Smooth muscle cell (in vitro differentiated cells): ENCODE data around the gene CLEC16A. TPM values are rescaled to one million over a fixed set of nuclear protein-coding genes. Genes with fewer than 3 reads are reported as not detected.

Experiments
- DNase-seq: peaks from one replicate; lab custom pipeline; 2025; ENCODE audit not compliant: unreplicated experiment; lab: John Stamatoyannopoulos, UW
- H2AFZ ChIP-seq: fragments of 200-600 bp; sonication (generic); 2 replicates; pipeline ENCODE4 v1.6.0; 2016; ENCODE audit warnings: antibody characterized with exemption, low read depth, mild to moderate bottlenecking
- H3F3A ChIP-seq: fragments of 200-600 bp; sonication (generic); 2 replicates; pipeline ENCODE4 v1.6.0; 2017; ENCODE audit warnings: antibody characterized with exemption, low read depth
- H3K27ac ChIP-seq: fragments of 200-600 bp; sonication (generic); 2 replicates; pipeline ENCODE4 v1.5.1; 2016; ENCODE audit warnings: low read depth, mild to moderate bottlenecking
- H3K27me3 ChIP-seq: fragments of 200-600 bp; sonication (generic); 2 replicates; pipeline ENCODE4 v1.6.1; 2016; ENCODE audit warnings: low read depth, mild to moderate bottlenecking
- H3K36me3 ChIP-seq: fragments of 200-600 bp; sonication (generic); 2 replicates; pipeline ENCODE4 v1.5.1; 2016; ENCODE audit warnings: low read depth
- H3K4me1 ChIP-seq: fragments of 200-600 bp; sonication (generic); 2 replicates; pipeline ENCODE4 v1.5.1; 2016; ENCODE audit warnings: low read depth
- H3K4me2 ChIP-seq: fragments of 200-600 bp; sonication (generic); 2 replicates; pipeline ENCODE4 v1.6.0; 2016; ENCODE audit warnings: mild to moderate bottlenecking
- H3K4me3 ChIP-seq: fragments of 200-600 bp; sonication (generic); 2 replicates; pipeline ENCODE4 v1.5.1; 2016; ENCODE audit warnings: mild to moderate bottlenecking
- H3K79me2 ChIP-seq: fragments of 200-600 bp; sonication (generic); 2 replicates; pipeline ENCODE4 v1.6.0; 2016; ENCODE audit warnings: low read depth, mild to moderate bottlenecking
- H3K9ac ChIP-seq: fragments of 200-600 bp; sonication (generic); 2 replicates; pipeline ENCODE4 v1.6.0; 2016; ENCODE audit warnings: low read depth
- H3K9me3 ChIP-seq: fragments of 200-600 bp; sonication (generic); replicated peaks from 2 replicates; pipeline ENCODE4 v1.5.1; 2016; ENCODE audit warnings: low read depth
- H4K20me1 ChIP-seq: fragments of 200-600 bp; sonication (generic); 2 replicates; pipeline ENCODE4 v1.6.0; 2016; ENCODE audit warnings: low read depth
- WGBS: methylation state at CpG from one replicate; pipeline ENCODE4 v1.1.7; 2016; ENCODE audit warnings: low lambda C conversion rate; 5-methylcytosine and 5-hydroxymethylcytosine counted together
- polyA plus RNA-seq: library from polyadenylated mRNA; unstranded; fragments of >200 nt; fragmentation: Nextera tagmentation; extraction: Ambion mirVana; gene quantifications from 2 replicates; pipeline ENCODE4 v1.2.1, GENCODE V29; 2016
- total RNA-seq: library from RNA; depleted of rRNA; stranded (reverse); fragments of >200 nt; gene quantifications from 2 replicates; pipeline ENCODE4 v1.2.3, GENCODE V29; 2014
- TF ChIP-seq, protein P1 (sequence below): fragments of 200-600 bp; sonication (generic); IDR thresholded peaks from 2 replicates; pipeline ENCODE4 v1.5.1; 2017; ENCODE audit warnings: borderline replicate concordance, mild to moderate bottlenecking, antibody characterized with exemption; ENCODE audit not compliant: insufficient read depth, poor library complexity, severe bottlenecking

Gene CLEC16A
- total and polyA plus RNA-seq, 2 experiments from 2014 or later: 12.6 to 16.2 TPM

DNA sequence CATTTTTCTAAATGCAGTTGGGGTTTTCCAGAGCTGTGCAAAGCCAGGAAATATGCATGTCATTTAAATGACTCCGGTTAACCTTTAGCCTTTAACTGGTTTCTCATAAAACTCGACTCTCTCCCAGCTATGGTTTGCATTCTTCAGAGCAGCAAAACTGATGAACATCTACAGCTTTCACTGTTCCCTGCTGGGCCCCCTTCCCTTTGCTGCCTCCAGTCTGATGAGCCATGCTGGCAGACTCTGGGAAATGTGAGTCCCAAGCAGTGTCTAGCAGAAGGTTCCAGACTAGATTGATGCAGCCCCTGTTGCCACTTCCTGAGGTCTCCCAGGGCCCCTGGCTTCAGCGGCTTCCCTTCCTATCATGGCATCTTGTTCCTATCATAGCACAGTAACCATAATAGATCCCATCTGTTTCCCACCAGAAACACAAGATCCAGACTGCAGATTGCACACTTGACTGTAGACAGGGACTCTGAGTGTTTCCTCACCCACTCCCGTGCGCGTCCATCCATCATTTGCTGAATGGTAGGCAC, 135.4 kb downstream of the CLEC16A start:
- Histone ChIP-seq H3K9me3 (no peaks in the 10 kb centered on the region), H3K4me3 (no peak overlapping the region), H3K36me3 (no peaks in the 10 kb centered on the region), H3K9ac (peak overlapping the region; percentile 84), H4K20me1 (peaks cover 14% of the 10 kb centered on the region), H2AFZ (no peak overlapping the region), H3K4me2 (peak overlapping the region; percentile 75), H3F3A (peaks cover 48% of the 10 kb centered on the region), H3K79me2 (no peaks in the 10 kb centered on the region), H3K4me1 (peaks cover 15% of the 10 kb centered on the region), H3K27me3 (no peaks in the 10 kb centered on the region), H3K27ac (peak overlapping the region; percentile 99)
- TF ChIP-seq, protein P1, sequence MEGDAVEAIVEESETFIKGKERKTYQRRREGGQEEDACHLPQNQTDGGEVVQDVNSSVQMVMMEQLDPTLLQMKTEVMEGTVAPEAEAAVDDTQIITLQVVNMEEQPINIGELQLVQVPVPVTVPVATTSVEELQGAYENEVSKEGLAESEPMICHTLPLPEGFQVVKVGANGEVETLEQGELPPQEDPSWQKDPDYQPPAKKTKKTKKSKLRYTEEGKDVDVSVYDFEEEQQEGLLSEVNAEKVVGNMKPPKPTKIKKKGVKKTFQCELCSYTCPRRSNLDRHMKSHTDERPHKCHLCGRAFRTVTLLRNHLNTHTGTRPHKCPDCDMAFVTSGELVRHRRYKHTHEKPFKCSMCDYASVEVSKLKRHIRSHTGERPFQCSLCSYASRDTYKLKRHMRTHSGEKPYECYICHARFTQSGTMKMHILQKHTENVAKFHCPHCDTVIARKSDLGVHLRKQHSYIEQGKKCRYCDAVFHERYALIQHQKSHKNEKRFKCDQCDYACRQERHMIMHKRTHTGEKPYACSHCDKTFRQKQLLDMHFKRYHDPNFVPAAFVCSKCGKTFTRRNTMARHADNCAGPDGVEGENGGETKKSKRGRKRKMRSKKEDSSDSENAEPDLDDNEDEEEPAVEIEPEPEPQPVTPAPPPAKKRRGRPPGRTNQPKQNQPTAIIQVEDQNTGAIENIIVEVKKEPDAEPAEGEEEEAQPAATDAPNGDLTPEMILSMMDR: no peak
- WGBS: 5% methylated on average over 6 of the region's 6 CpGs
- peak; percentile 28 for DNase-seq

DNA sequence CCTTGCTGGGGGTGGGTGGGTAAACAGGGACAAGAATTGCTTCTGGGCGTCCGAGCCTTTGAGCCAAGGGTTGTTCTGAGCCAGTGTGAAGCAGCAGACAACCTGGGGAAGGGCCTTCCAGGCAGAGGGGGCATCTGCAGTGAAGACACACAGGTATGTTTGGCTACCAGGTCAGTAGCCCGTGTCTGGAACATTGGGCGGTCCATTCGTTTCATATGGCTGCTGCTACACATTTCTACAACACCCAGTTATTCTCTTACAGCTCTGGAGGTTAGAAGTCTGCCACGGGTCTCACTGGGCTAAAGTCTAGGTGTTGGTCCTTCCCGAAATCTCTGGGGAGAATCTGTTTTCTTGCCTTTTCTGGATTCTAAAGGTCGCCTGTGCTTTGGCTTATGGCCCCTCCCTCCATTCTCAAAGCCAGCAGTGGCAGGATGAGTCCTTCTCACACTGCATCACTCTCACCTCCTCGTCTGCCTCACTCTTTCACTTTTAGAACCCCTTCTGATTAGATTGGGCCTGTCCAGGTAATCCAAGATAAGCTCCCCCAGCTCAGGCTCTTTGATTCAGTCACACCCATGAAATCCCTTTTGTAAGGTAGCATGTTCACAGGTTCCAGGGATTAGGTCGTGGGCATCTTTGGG, 136.1 kb downstream of the CLEC16A start:
- DNase-seq: no peak
- TF ChIP-seq, protein P1: no peak
- no peaks in the 10 kb centered on the region for H3K27me3 ChIP-seq
- peak overlapping the region; percentile 99 for H3K27ac ChIP-seq
- 78% methylated on average over 10 of the region's 10 CpGs for WGBS
- peak overlapping the region; percentile 75 for H3K4me2 ChIP-seq
- peak overlapping the region; percentile 12 for H3K9ac ChIP-seq
- H3K4me1 ChIP-seq: peaks cover 19% of the 10 kb centered on the region
- H3K4me3 ChIP-seq: no peak overlapping the region
- H3K9me3 ChIP-seq: no peaks in the 10 kb centered on the region
- no peaks in the 10 kb centered on the region for H3K36me3 ChIP-seq
- no peak overlapping the region for H2AFZ ChIP-seq
- H3K79me2 ChIP-seq: no peaks in the 10 kb centered on the region
- peaks cover 48% of the 10 kb centered on the region for H3F3A ChIP-seq
- peaks cover 14% of the 10 kb centered on the region for H4K20me1 ChIP-seq

DNA sequence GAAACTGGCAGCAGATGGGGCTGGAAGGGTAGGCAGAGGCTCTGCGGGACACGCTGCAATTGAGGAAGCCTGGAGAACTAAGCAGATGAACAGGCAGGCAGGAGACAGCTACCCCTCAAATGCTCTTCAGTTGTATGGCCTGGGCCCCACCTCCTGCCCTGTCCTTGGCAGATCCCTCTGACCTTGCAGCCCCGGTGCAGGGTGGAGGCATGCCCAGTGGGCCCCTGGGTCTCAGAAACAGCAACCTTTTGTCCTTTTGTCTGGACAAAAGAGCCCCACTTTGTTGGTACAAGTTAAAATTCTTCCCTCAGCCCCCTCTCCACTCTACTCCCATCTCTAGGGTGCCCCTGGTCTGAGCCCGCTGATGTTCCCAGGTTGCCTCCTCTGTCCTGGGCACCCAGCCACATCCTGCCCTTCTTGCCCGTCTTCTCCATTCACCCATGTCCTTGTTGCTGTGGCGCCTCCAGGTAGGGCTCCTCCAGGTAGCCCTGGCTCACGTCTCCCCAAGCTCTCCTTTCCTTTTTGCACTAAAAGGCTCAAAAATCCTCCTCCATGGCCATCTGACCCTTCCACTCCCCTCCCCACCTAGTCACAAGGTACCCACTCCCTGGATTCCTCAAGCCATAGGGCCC, 136.8 kb downstream of the CLEC16A start:
- Histone ChIP-seq H3F3A (peaks cover 48% of the 10 kb centered on the region), H3K9me3 (no peaks in the 10 kb centered on the region), H3K27ac (peak overlapping the region; percentile 99), H3K36me3 (no peaks in the 10 kb centered on the region), H3K9ac (no peak overlapping the region), H3K4me2 (no peak overlapping the region), H3K27me3 (no peaks in the 10 kb centered on the region), H3K4me1 (peaks cover 19% of the 10 kb centered on the region), H3K79me2 (no peaks in the 10 kb centered on the region), H3K4me3 (no peak overlapping the region), H4K20me1 (peaks cover 14% of the 10 kb centered on the region), H2AFZ (no peak overlapping the region)
- DNase-seq: no peak
- WGBS: 97% methylated on average over 7 of the region's 7 CpGs
- TF ChIP-seq, protein P1: no peak
